Endothelial cell of umbilical vein (primary cell): ENCODE measurements around the gene ZC3HAV1L. TPM values are rescaled to one million over a fixed set of nuclear protein-coding genes. Genes with fewer than 3 reads are reported as not detected.

Experiments used
- BruUV-seq: library from RNA; stranded (reverse); fragments of 400-500 nt; replicated peaks from 2 replicates; lab custom pipeline; 2021; lab: Mats Ljungman, UMichigan
- CTCF ChIA-PET: fragments of 300-600, 350-600 bp; sonication (Branson Sonifier 250); formaldehyde crosslinking; loops from one replicate; lab custom pipeline; 2021; ENCODE audit warnings: antibody characterized with exemption, inconsistent platforms; lab: Charles Lee
- POLR2A ChIA-PET: fragments of 300-600, 350-600 bp; sonication (Branson Sonifier 250); formaldehyde crosslinking; loops from one replicate; lab custom pipeline; 2021; ENCODE audit warnings: antibody characterized with exemption, inconsistent platforms; lab: Charles Lee
- DNase-seq: peaks from one replicate; pipeline ENCODE4 v3.0.0-alpha.2; 2011; ENCODE audit warnings: low read depth, low spot score
- FAIRE-seq: peaks from 2 replicates; lab custom pipeline; 2011; peaks lifted over from hg19 to GRCh38; lab: Jason Lieb, UNC
- H2AFZ ChIP-seq: 2 replicates; pipeline ENCODE4 v1.6.0; 2012; ENCODE audit warnings: low read depth, low read length, control low read depth, inconsistent platforms
- H3K27ac ChIP-seq: 2 replicates; pipeline ENCODE4 v1.5.1; 2011; ENCODE audit warnings: low read depth, mild to moderate bottlenecking, control low read depth, low read length, moderate library complexity; ENCODE audit not compliant: insufficient read depth
- H3K27me3 ChIP-seq, 2 experiments: 2 replicates each; pipeline versions ENCODE4 v1.6.0 to v1.6.1; 2011; ENCODE audit warnings: low read length in 2 of 2, mixed read lengths in 1 of 2; ENCODE audit not compliant: control insufficient read depth in 2 of 2, insufficient read depth in 2 of 2
- H3K36me3 ChIP-seq, 2 experiments: 2 replicates in 1 of 2; 3 replicates in 1 of 2; pipeline ENCODE4 v1.5.1; 2011; ENCODE audit warnings: low read length in 2 of 2, mild to moderate bottlenecking in 1 of 2, moderate library complexity in 1 of 2; ENCODE audit not compliant: control insufficient read depth in 2 of 2, insufficient read depth in 2 of 2; ENCODE audit errors: extremely low read depth in 1 of 2
- H3K4me1 ChIP-seq: 3 replicates; pipeline ENCODE4 v1.5.1; 2011; ENCODE audit warnings: mild to moderate bottlenecking, low read length; ENCODE audit not compliant: control insufficient read depth, insufficient read depth; ENCODE audit errors: extremely low read depth
- H3K4me2 ChIP-seq: 2 replicates; pipeline ENCODE4 v1.6.1; 2011; ENCODE audit warnings: low read length, control low read depth, mixed read lengths; ENCODE audit not compliant: insufficient read depth
- H3K4me3 ChIP-seq, 3 experiments: fragments of 200-600 bp in 1 of 3; sonication (generic), shearing (Covaris generic) in 1 of 3; replicated peaks in 1 of 3; 2 replicates each; pipeline ENCODE4 v1.5.1; 2011 to 2016; ENCODE audit warnings: control low read depth in 3 of 3, low read length in 3 of 3, mild to moderate bottlenecking in 2 of 3, inconsistent platforms in 1 of 3, low read depth in 1 of 3, moderate library complexity in 1 of 3; ENCODE audit not compliant: insufficient read depth in 1 of 3
- H3K79me2 ChIP-seq: 2 replicates; pipeline ENCODE4 v1.6.0; 2012; ENCODE audit warnings: low read length, inconsistent platforms; ENCODE audit not compliant: control insufficient read depth, insufficient read depth
- H3K9ac ChIP-seq: replicated peaks from 2 replicates; pipeline ENCODE3; 2011; ENCODE audit warnings: low read length, control low read depth; ENCODE audit not compliant: insufficient read depth; ENCODE audit errors: extremely low read depth
- H3K9me1 ChIP-seq: replicated peaks from 3 replicates; pipeline ENCODE4 v1.6.0; 2011; ENCODE audit warnings: mild to moderate bottlenecking, low read length; ENCODE audit not compliant: control insufficient read depth, insufficient read depth; ENCODE audit errors: extremely low read depth
- H3K9me3 ChIP-seq: replicated peaks from 2 replicates; pipeline ENCODE4 v1.5.1; 2012; ENCODE audit warnings: low read length, inconsistent platforms; ENCODE audit not compliant: control insufficient read depth, insufficient read depth
- H4K20me1 ChIP-seq: replicated peaks from 2 replicates; pipeline ENCODE3; 2011; ENCODE audit warnings: mild to moderate bottlenecking, low read length; ENCODE audit not compliant: control insufficient read depth, insufficient read depth; ENCODE audit errors: extremely low read depth
- FOS ChIP-seq: IDR thresholded peaks from 2 replicates; pipeline ENCODE4 v1.6.1; 2011; ENCODE audit warnings: mild to moderate bottlenecking, low read length, moderate library complexity, borderline replicate concordance; ENCODE audit not compliant: insufficient read depth
- dilution Hi-C: fragments of 300-500 bp; cut with MboI; formaldehyde crosslinking; loops from one replicate; pipeline ENCODE4 v1.15.0; 2019; ENCODE audit warnings: low sequenced_read_pairs; ENCODE audit not compliant: extremely low pct_ligation_motif_present
- intact Hi-C: fragments of 100-400 bp; cut with micrococcal nuclease; formaldehyde crosslinking; loops from one replicate; pipeline ENCODE4 v1.10.0; 2022
- polyA plus RNA-seq, 4 experiments: library from polyadenylated mRNA; depleted of rRNA in 3 of 4; stranded (reverse) in 3 of 4; unstranded in 1 of 4; fragments of >200 nt; gene quantifications; 2 replicates each; pipeline versions ENCODE4 v1.2.1 to v1.2.3, GENCODE V29; 2011 to 2012; ENCODE audit warnings: missing spikeins in 1 of 4
- total RNA-seq: library from RNA; stranded (reverse); gene quantifications from 2 replicates; pipeline ENCODE4 v1.2.3, GENCODE V29; 2021
- TF ChIP-seq, protein P1 (sequence below), 2 donors: IDR thresholded peaks; 1 replicate in 1 of 2; 2 replicates in 1 of 2; pipeline ENCODE4 v1.5.1; 2011; ENCODE audit warnings: low read length in 2 of 2, mild to moderate bottlenecking in 2 of 2, moderate library complexity in 2 of 2, control low read depth in 1 of 2, inconsistent platforms in 1 of 2, low read depth in 1 of 2; ENCODE audit not compliant: insufficient read depth in 1 of 2; ENCODE audit errors: extremely low read depth in 1 of 2

Gene ZC3HAV1L
- total and polyA plus RNA-seq, 2 donors (not counting 3 experiments of a cell fraction or from before 2014, with no cell fraction given), result 15.9 to 25.7 TPM

- intact Hi-C loops, result no loop called here
- no peak for DNase-seq
- no peak overlapping the region for H3K4me3 ChIP-seq
Observed at GRCh38 chr7:138979226-138979979, 56.4 kb downstream of the ZC3HAV1L start.

More at GRCh38 chr7:138979226-138979979, 56.4 kb downstream of the ZC3HAV1L start:
- Histone ChIP-seq H3K27me3 (no peaks in the 10 kb centered on the region), H3K4me1 (peaks cover 24% of the 10 kb centered on the region), H3K9ac (no peak overlapping the region), H4K20me1 (no peaks in the 10 kb centered on the region), H3K36me3 (no peaks in the 10 kb centered on the region), H3K4me2 (peak overlapping the region; percentile 69), H2AFZ (no peak overlapping the region), H3K9me1 (no peaks in the 10 kb centered on the region), H3K79me2 (peaks cover 32% of the 10 kb centered on the region), H3K9me3 (no peaks in the 10 kb centered on the region), H3K27ac (no peak overlapping the region)
- TF ChIP-seq, protein P1, sequence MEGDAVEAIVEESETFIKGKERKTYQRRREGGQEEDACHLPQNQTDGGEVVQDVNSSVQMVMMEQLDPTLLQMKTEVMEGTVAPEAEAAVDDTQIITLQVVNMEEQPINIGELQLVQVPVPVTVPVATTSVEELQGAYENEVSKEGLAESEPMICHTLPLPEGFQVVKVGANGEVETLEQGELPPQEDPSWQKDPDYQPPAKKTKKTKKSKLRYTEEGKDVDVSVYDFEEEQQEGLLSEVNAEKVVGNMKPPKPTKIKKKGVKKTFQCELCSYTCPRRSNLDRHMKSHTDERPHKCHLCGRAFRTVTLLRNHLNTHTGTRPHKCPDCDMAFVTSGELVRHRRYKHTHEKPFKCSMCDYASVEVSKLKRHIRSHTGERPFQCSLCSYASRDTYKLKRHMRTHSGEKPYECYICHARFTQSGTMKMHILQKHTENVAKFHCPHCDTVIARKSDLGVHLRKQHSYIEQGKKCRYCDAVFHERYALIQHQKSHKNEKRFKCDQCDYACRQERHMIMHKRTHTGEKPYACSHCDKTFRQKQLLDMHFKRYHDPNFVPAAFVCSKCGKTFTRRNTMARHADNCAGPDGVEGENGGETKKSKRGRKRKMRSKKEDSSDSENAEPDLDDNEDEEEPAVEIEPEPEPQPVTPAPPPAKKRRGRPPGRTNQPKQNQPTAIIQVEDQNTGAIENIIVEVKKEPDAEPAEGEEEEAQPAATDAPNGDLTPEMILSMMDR (IDR thresholded peaks at IDR 0.05; ENCODE audit: extremely low read depth in 1 of 2, insufficient read depth in 1 of 2, low read depth in 1 of 2, low read length in 2 of 2), result peak; percentile 12 to 18
- TF ChIP-seq FOS, result no peak
- no peak for FAIRE-seq
- dilution Hi-C loops, result no loop called here
- POLR2A ChIA-PET, result no interaction called here
- no TSS peak for BruUV-seq
- CTCF ChIA-PET, result interaction anchor here (0.7 to 5.5 kb wide), 9 partner anchors 9 to 93 kb away, joined by 3 to 117 read pairs (median 6); no protein-coding TSS in a partner anchor
